Measurements from ENCODE around the gene BDP1.
A peak's percentile ranks its signal among the peaks of the same experiment; 100 is the strongest.
"Not testable (repeated sequence)": the region's sequence is repeated elsewhere in the genome, so short reads cannot be mapped to it uniquely, and the experiment has no call there.

BDP1 gene

GRCh38 chr5:71575588-71575987, 120.1 kb downstream of the BDP1 start:
- DNase-seq, result not testable (repeated sequence)

GRCh38 chr5:71576241-71576640, 120.8 kb downstream of the BDP1 start:
- no peak for DNase-seq

GRCh38 chr5:71577839-71578238, 122.4 kb downstream of the BDP1 start:
- not testable (repeated sequence) for DNase-seq

GRCh38 chr5:71582945-71583584, 127.6 kb downstream of the BDP1 start:
- no peak for DNase-seq

- DNase-seq, result no peak
These were observed 130.8 kb downstream of the BDP1 start for GRCh38 chr5:71586052-71586940.

GRCh38 chr5:71586941-71587765, 131.7 kb downstream of the BDP1 start, which contains the start of gene MCCC2:
MCCC2 (plus strand) TSS chr5:71587340; CDS start chr5:71587426, 86 bp downstream.
- DNase-seq, result peak; percentile 97

- DNase-seq, result no peak
These were observed 132.5 kb downstream of the BDP1 start for GRCh38 chr5:71587766-71588532.

GRCh38 chr5:71588533-71588885, 133.1 kb downstream of the BDP1 start:
- no peak for DNase-seq

GRCh38 chr5:71589903-71590302, 134.5 kb downstream of the BDP1 start:
- no peak for DNase-seq

GRCh38 chr5:71591100-71591499, 135.6 kb downstream of the BDP1 start:
- no peak for DNase-seq

GRCh38 chr5:71596169-71596568, 140.7 kb downstream of the BDP1 start:
- DNase-seq, result no peak

GRCh38 chr5:71597001-71597400, 141.6 kb downstream of the BDP1 start:
- no peak for DNase-seq

GRCh38 chr5:71600783-71601182, 145.3 kb downstream of the BDP1 start:
- no peak for DNase-seq

GRCh38 chr5:71601222-71602026, 146.0 kb downstream of the BDP1 start:
- DNase-seq, result peak; percentile 76

- not testable (repeated sequence) for DNase-seq
These were observed 154.5 kb downstream of the BDP1 start for GRCh38 chr5:71609916-71610315.

- no peak for DNase-seq
These were observed 160.4 kb downstream of the BDP1 start for GRCh38 chr5:71615809-71616208.
